NCI-H1105 (cell line): ENCODE data around the gene SLC35B1.
"Not testable (repeated sequence)": the region's sequence is repeated elsewhere in the genome, so short reads cannot be mapped to it uniquely, and the experiment has no call there.

Source experiments
- DNase-seq: peaks from one replicate; lab custom pipeline; 2025; lab: John Stamatoyannopoulos, UW

Gene SLC35B1

GRCh38 chr17:49699966-49700575, 7.7 kb downstream of the SLC35B1 start:
- no peak for DNase-seq

- no peak for DNase-seq
These were observed 9.8 kb downstream of the SLC35B1 start for GRCh38 chr17:49698005-49698404.

DNA sequence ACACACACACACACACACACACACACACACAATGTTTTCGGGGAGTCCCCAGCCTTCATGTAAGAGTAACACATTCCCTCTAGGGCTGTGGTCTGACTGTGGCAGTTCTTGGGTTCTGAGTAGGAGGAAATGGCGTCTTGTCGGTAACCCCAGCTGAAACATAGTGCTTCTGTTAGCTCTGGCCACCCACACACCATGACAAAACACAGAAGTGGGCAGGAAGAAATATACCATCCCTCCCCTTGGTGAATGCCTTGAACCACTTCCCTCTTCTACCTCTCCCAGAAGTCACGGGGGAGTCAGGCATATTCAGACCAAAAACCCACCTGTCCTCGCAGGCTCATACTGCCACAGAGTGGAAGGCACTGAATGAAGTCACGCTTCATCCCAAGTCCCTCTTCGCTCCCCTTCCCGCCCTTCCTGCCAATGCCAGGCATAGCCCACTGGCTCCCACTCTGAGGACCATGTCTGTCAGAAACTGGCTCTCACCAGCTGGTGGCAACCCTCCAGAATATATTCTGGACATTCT, 11.5 kb downstream of the SLC35B1 start:
- DNase-seq = no peak

- DNase-seq = no peak
These were observed 12.0 kb downstream of the SLC35B1 start for GRCh38 chr17:49695698-49696232.

DNA sequence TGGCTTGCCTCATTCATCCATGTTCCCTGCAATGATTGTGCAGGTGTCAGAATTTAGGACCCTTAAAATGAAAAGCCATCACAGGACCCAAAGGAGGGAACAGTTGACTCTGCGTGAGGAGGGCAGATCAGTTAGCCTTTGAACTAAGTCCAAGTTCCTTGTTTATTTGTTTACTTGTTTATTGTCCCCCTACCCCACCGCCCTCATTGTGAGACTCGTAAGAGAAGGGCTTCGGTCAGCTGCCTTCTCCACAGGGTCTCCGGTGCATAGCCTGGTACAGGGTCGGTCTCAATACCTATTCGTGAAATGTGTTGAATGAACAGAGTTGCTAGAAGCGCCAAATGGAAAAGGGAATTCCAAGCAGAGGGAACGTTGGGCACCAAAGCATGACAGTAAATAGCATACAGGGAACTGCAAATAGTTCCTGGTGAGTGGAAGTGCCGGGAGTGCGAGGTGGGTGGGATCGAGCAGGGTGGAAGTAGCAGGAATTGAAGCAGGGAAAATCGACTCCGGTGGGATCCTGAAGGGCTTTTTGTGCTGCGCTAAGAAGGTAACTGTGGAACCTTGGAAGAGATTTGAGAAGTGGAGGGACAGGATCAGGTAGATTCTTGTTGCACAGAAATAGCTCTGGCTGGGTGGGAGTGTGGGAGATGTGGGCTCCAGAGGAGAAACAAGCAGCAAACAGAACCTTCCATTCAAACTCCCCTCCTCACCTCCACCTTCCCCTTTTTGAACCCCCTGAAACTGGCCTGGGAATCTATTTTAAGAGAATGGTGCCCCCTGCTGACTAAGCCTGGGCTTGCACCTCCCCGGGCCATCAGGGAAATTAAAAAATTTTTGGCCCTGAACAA, 12.7 kb downstream of the SLC35B1 start:
- DNase-seq = peak; percentile 3

DNA sequence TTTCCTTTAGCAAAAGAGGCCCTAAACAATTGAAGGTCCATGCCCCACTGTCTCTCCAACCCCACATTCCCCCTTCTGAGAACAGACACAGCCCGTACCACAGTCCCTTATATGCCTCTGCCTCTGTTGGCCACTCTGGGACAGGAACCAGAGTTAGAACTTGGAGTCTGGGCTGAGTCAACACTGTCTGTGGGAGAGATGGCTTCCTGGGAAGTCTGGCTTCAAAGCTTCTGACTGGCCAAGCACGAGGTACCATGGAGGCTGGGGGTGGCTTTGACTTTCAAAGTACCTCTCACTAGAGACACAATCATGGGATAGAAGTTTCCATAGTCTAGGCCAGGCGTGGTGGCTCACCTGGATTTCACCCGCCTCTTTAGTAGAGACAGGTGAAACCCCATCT, 15.0 kb downstream of the SLC35B1 start:
- no peak for DNase-seq

- DNase-seq = no peak
These were observed 16.0 kb downstream of the SLC35B1 start for GRCh38 chr17:49691677-49692191.

- DNase-seq = no peak
These were observed 16.6 kb downstream of the SLC35B1 start for GRCh38 chr17:49691086-49691676.

- no peak for DNase-seq
These were observed 17.5 kb downstream of the SLC35B1 start for GRCh38 chr17:49690256-49690655.

DNA sequence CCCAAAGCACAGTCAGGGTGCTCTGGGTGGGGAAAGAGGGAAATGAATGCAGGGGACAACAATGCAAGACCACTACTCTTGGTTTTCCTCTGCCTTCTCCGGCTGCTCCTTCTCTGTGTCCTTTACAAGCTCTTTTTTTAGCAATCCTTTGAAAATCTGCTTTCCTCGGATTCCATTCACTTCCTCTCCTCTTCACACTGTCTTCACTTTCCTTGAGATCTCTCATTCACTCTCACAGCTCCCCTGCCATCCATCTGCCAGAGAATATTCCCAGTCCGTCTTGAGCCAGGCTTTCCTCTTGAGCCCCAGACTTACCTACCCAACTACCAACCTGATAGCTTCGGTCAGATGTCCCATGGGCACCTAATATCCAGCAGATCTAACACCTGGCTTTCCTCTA, 18.9 kb downstream of the SLC35B1 start:
- no peak for DNase-seq

DNA sequence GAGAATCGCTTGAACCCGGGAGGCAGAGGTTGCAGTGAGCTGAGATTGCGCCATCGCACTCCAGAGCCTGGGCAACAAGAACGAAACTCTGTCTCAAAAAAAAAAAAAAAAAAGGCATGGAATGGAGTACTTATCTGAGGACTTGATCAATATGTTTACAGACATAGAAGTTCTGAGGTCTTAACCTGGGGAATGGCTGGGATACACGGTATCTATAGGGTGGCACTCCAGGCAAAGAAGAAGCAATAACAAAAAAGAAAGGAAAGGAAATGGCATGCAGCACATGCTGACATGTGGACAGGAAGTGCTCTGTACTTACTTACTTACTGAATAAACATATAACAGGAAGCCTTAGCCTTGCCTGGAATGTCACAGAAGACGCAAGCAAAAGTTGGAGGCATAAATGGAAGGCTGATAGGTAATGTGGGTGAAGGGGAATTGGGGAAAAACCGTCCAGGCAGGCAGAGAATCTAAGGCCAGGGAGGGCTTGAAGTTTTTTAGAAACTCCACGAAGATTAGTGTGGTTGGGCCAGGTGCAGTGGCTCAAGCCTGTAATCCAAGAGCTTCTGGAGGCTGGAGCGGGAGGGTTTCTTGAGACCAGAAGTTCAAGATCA, 19.8 kb downstream of the SLC35B1 start:
- DNase-seq = no peak

GRCh38 chr17:49681106-49681979, 26.4 kb downstream of the SLC35B1 start:
- no peak for DNase-seq

- no peak for DNase-seq
These were observed 27.4 kb downstream of the SLC35B1 start for GRCh38 chr17:49680314-49680713.

DNA sequence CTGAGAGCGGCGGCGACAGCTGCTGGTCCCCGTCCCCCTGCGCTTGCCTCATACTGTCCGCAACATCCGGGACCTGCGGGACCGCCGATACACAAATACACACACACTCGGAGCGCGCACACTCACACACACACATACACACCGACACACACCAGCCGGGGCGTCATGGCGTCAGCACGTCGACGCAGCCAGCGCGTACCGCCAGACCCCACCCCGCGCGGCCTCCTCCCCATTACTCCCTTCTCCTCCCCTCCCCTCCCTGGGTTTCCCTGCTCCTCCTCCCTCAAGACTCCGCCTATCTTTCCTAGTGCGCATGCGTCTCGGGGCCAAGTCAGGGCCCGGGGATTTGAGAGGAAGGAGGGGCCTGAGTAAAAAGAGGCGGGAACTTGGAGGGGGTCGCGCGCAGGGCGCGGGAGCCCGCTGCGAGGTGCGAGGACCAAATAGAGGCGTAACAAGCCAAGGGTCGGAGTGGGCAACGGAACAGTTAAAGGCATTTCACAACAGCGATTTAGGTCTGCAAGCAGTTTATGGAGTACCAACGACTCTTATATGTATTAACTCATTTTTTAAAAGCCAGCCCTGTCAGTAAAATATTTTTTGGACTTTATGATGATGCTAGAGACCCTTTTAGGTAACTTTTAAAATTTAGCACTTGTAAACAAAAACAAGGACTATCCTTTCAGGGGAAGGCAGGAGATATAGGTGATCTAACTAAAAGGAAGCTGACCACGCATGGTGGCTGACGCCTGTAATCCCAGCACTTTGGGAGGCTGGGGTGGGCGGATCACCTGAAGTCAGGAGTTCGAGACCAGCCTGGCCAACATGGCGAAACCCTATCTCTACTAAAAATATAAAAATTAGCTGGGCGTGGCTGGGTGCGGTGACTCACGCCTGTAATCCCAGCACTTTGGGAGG, 29.6 kb downstream of the SLC35B1 start, which contains the start of gene SPOP:
SPOP (minus strand) TSS at position 165 of the 915 bp plus-strand sequence. CDS start 55,287 bp downstream, outside the sequence.
- DNase-seq = peak; percentile 96

DNA sequence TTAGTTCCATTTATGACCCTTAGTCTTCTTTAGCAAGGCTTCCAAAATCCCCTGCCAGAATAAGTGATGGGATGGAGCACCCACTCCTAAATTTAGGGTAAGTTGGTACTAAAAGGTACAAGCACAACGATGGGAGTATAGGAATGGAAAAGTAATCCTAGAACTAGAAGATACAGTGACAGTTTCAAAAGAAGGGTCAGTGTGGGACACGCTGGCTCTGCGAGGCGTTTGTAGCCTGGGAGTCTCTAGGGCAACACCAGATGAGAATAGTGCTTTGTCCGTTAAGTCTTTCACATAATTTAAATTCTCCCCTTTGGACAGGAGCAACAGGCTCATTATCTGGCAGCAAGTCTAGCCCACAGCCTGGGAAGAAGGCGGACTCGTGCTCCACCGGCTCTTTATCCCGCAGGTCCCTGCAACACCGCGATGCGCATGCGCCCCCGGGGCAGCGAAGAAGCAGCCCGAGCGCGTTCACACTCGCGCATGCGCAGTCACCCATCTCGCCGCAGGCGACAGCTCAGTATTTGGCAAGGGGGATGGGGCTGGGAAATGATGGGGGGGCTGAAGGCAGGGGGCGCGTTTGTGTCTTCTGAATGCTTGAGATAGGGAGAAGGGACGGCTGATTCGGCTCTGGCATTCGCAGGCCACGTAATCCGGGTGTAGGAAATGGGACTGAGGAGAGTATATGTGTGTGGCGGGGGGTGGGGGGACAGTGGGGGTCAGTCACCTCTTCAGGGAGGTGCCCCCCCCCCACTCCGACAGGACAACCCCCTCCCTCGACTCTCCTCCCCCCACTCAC, 30.4 kb downstream of the SLC35B1 start:
- DNase-seq = peak; percentile 89

- DNase-seq = no peak
These were observed 31.4 kb downstream of the SLC35B1 start for GRCh38 chr17:49676276-49676868.

DNA sequence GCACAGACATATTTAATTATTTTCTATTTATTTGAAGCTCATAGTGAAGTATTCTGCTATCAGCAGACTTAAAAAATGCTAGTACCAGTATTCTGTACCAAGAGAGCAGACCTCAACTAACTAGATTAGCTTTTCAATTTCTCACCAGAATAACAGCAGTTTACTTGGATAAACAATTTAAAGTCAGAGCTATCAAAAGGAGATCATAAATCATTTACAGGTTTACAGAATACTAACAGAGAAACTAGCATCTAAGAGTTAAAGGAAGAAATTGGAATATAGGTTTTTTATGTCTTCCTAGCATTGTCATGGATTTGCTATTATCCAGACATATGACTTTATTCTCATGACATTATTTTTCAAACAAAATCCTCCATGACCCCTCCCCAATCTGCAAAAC, 33.3 kb downstream of the SLC35B1 start:
- no peak for DNase-seq

GRCh38 chr17:49673679-49674078, 34.1 kb downstream of the SLC35B1 start:
- not testable (repeated sequence) for DNase-seq
